A549 (cell line): Measurements from ENCODE around the gene LIMCH1. TPM values are rescaled to one million over a fixed set of nuclear protein-coding genes. Genes with fewer than 3 reads are reported as not detected.

Experiments used
- ATAC-seq, 2 experiments: fragments of 200-7000 bp in 1 of 2; fragments of >200 bp in 1 of 2; cut with Nextera tagmentation in 1 of 2; cut with Tn5 transposase in 1 of 2; 3 replicates each; pipeline versions ENCODE4 v1.8.0 to v1.9.1; 2018 to 2020; ENCODE audit warnings: mild to moderate bottlenecking in 1 of 2, moderate library complexity in 1 of 2
- CTCF ChIA-PET: fragments of 300-600 bp; sonication (Branson Sonifier 250); formaldehyde crosslinking; extraction: SDS; loops from one replicate; lab custom pipeline; 2021; ENCODE audit warnings: antibody characterized with exemption, inconsistent platforms; lab: Yijun Ruan, JAX
- POLR2A ChIA-PET: fragments of 350-600 bp; formaldehyde crosslinking; extraction: SDS; loops from one replicate; lab custom pipeline; 2021; ENCODE audit warnings: antibody characterized with exemption, inconsistent platforms; lab: Yijun Ruan, JAX
- DNase-seq, 2 experiments: peaks; one replicate each; pipeline versions ENCODE4 v3.0.0 to v3.0.0-alpha.2; 2011 to 2016; ENCODE audit warnings: low read depth in 1 of 2, low spot score in 1 of 2
- FAIRE-seq: peaks from 2 replicates; lab custom pipeline; 2011; peaks lifted over from hg19 to GRCh38; lab: Jason Lieb, UNC
- H3K27ac ChIP-seq, 2 experiments: fragments of >200 bp; sonication (Bioruptor Twin); formaldehyde crosslinking; 3 replicates each; pipeline ENCODE4 v1.5.1; 2016 to 2017
- H3K4me1 ChIP-seq: fragments of >200 bp; sonication (Bioruptor Twin); formaldehyde crosslinking; 3 replicates; pipeline ENCODE4 v1.6.1; 2016
- H3K4me2 ChIP-seq: fragments of >200 bp; sonication (Bioruptor Twin); formaldehyde crosslinking; 3 replicates; pipeline ENCODE4 v1.6.1; 2016
- H3K4me3 ChIP-seq: fragments of >200 bp; sonication (Bioruptor Twin); formaldehyde crosslinking; 3 replicates; pipeline ENCODE4 v1.5.1; 2016
- H3K9me3 ChIP-seq: fragments of >200 bp; sonication (Bioruptor Twin); formaldehyde crosslinking; 3 replicates; pipeline ENCODE4 v1.6.1; 2016
- BHLHE40 ChIP-seq: IDR thresholded peaks from 2 replicates; pipeline ENCODE4 v1.6.1; 2012; ENCODE audit warnings: low read depth, low read length, inconsistent platforms
- CBX2 ChIP-seq: fragments of 200-600 bp; sonication (generic); IDR thresholded peaks from 2 replicates; pipeline ENCODE4 v1.6.1; 2016; ENCODE audit warnings: low read depth, mild to moderate bottlenecking, borderline replicate concordance
- CHD2 ChIP-seq: fragments of 150-350 bp; IDR thresholded peaks from 2 replicates; pipeline ENCODE4 v1.6.1; 2014; ENCODE audit warnings: low read length; ENCODE audit not compliant: partially characterized antibody
- CHD4 ChIP-seq: fragments of 200-600 bp; sonication (generic); IDR thresholded peaks from 2 replicates; pipeline ENCODE4 v1.6.1; 2016; ENCODE audit warnings: antibody characterized with exemption, mild to moderate bottlenecking, borderline replicate concordance
- E2F6 ChIP-seq: IDR thresholded peaks from 2 replicates; pipeline ENCODE4 v1.6.1; 2012; ENCODE audit warnings: low read depth, borderline replicate concordance
- EHMT2 ChIP-seq: fragments of 200-600 bp; sonication (generic); IDR thresholded peaks from 2 replicates; pipeline ENCODE4 v1.6.1; 2016; ENCODE audit warnings: antibody characterized with exemption, low read depth, mild to moderate bottlenecking, moderate library complexity
- ESRRA ChIP-seq: fragments of 150-350 bp; IDR thresholded peaks from 2 replicates; pipeline ENCODE4 v1.6.1; 2014; ENCODE audit warnings: mild to moderate bottlenecking, low read length, borderline replicate concordance
- FOXS1 ChIP-seq: fragments of 250-450 bp; sonication (Bioruptor Pico); IDR thresholded peaks from 2 replicates; pipeline ENCODE4 v1.5.0; 2020; ENCODE audit warnings: mild to moderate bottlenecking, moderate library complexity
- GATA3 ChIP-seq: IDR thresholded peaks from 2 replicates; pipeline ENCODE4 v1.6.1; 2012; ENCODE audit warnings: borderline replicate concordance
- HDAC2 ChIP-seq: fragments of 200-600 bp; sonication (generic); IDR thresholded peaks from 2 replicates; pipeline ENCODE4 v1.6.1; 2016
- HOXA7 ChIP-seq: fragments of 250-450 bp; sonication (Bioruptor Pico); IDR thresholded peaks from 2 replicates; pipeline ENCODE4 v1.5.0; 2020; ENCODE audit warnings: mild to moderate bottlenecking, moderate library complexity
- HOXB13 ChIP-seq: fragments of 250-450 bp; sonication (Bioruptor Pico); IDR thresholded peaks from 2 replicates; pipeline ENCODE4 v1.5.0; 2020; ENCODE audit warnings: low read depth, mild to moderate bottlenecking, moderate library complexity
- HOXB5 ChIP-seq: fragments of 250-450 bp; sonication (Bioruptor Pico); IDR thresholded peaks from 2 replicates; pipeline ENCODE4 v1.5.0; 2020; ENCODE audit warnings: mild to moderate bottlenecking, moderate library complexity
- KDM1A ChIP-seq: fragments of 200-600 bp; sonication (generic); IDR thresholded peaks from 2 replicates; pipeline ENCODE4 v1.6.1; 2016; ENCODE audit warnings: low read depth, mild to moderate bottlenecking
- NFE2L2 ChIP-seq: fragments of 150-350 bp; conservative IDR thresholded peaks from 2 replicates; pipeline ENCODE4 v1.6.1; 2014; ENCODE audit warnings: low read length
- NR3C1 ChIP-seq: fragments of >200 bp; sonication (Bioruptor Twin); formaldehyde crosslinking; IDR thresholded peaks from 3 replicates; pipeline ENCODE4 v1.6.1; 2017
- POLR2A ChIP-seq: IDR thresholded peaks from 2 replicates; pipeline ENCODE4 v1.6.1; 2012; ENCODE audit warnings: mild to moderate bottlenecking, low read length
- RAD21 ChIP-seq, 2 experiments: fragments of >200 bp in 1 of 2; sonication (Bioruptor Twin) in 1 of 2; formaldehyde crosslinking in 1 of 2; IDR thresholded peaks in 1 of 2; conservative IDR thresholded peaks in 1 of 2; 2 replicates in 1 of 2; 3 replicates in 1 of 2; pipeline ENCODE4 v1.6.1; 2012 to 2018; ENCODE audit warnings: inconsistent platforms in 1 of 2
- RCOR1 ChIP-seq: fragments of 150-350 bp; IDR thresholded peaks from 2 replicates; pipeline ENCODE4 v1.6.1; 2014; ENCODE audit warnings: antibody characterized with exemption, low read length, low read depth
- RFX5 ChIP-seq: fragments of 450-650 bp; IDR thresholded peaks from 2 replicates; pipeline ENCODE4 v1.7.1; 2014; ENCODE audit warnings: antibody characterized with exemption, mild to moderate bottlenecking, moderate library complexity
- RNF2 ChIP-seq: fragments of 200-600 bp; sonication (generic); IDR thresholded peaks from 2 replicates; pipeline ENCODE4 v1.6.1; 2016; ENCODE audit warnings: low read depth, mild to moderate bottlenecking, antibody characterized with exemption, moderate library complexity, borderline replicate concordance
- SREBF2 ChIP-seq: fragments of 450-650 bp; IDR thresholded peaks from 2 replicates; pipeline ENCODE4 v1.6.1; 2014; ENCODE audit warnings: mild to moderate bottlenecking, moderate library complexity
- TP53 ChIP-seq: fragments of 250-450 bp; sonication (Bioruptor Pico); IDR thresholded peaks from 2 replicates; pipeline ENCODE4 v1.5.0; 2021; ENCODE audit warnings: mild to moderate bottlenecking, moderate library complexity
- USF2 ChIP-seq: fragments of 450-650 bp; IDR thresholded peaks from 2 replicates; pipeline ENCODE4 v1.6.1; 2014; ENCODE audit warnings: antibody characterized with exemption
- ZC3H11A ChIP-seq: fragments of 450-650 bp; IDR thresholded peaks from 2 replicates; pipeline ENCODE4 v1.6.1; 2014; ENCODE audit warnings: antibody characterized with exemption, mild to moderate bottlenecking
- ZFP36 ChIP-seq: fragments of 450-650 bp; IDR thresholded peaks from 2 replicates; pipeline ENCODE4 v1.6.1; 2014; ENCODE audit warnings: borderline replicate concordance; ENCODE audit not compliant: partially characterized antibody
- ZSCAN20 ChIP-seq: fragments of 250-450 bp; sonication (Bioruptor Pico); IDR thresholded peaks from 2 replicates; pipeline ENCODE4 v1.8.0; 2022; ENCODE audit warnings: mild to moderate bottlenecking, moderate library complexity
- WGBS: methylation state at CpG from one replicate; pipeline ENCODE4 v1.1.6; 2017; ENCODE audit errors: missing lambda C conversion rate; 5-methylcytosine and 5-hydroxymethylcytosine counted together
- polyA plus RNA-seq, 4 experiments: library from polyadenylated mRNA; depleted of rRNA in 3 of 4; stranded (reverse); fragments of >200 nt; fragmentation: RNase III in 1 of 4; extraction: RNeasy Plus Mini Kit Qiagen cat#74134 plus additional on column Dnase treatment in 1 of 4; gene quantifications; 2 replicates in 3 of 4; 3 replicates in 1 of 4; pipeline ENCODE4 v1.2.3, GENCODE V29; 2011 to 2017
- TF ChIP-seq, protein P1 (sequence below): fragments of 250-450 bp; sonication (Bioruptor Pico); IDR thresholded peaks from 2 replicates; pipeline ENCODE4 v1.5.0; 2020; ENCODE audit warnings: low read depth, mild to moderate bottlenecking, moderate library complexity

LIMCH1 gene
- polyA plus RNA-seq, 2 of the 4 experiments (the other 2 are of a cell fraction), result 52.9 to 88.9 TPM

DNA sequence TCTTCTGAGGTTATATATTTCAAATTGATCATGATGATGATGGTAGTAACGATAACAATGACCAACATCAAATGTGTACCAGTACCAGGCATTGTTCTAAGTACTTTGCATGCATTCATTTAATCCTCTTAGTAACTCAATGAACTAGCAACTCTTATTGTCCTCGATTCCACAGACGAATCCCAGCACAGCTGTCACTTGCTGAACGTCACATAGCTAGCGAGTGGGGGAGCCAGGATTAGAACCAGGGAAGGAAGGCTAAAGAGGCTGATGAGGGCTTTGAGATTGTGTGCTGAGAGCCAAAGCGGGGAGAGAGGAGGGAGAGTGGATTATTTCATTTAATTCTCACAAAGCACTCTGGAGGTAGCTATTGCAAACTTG, 106.9 kb downstream of the LIMCH1 start:
- DNase-seq (no peak), FAIRE-seq (no peak), ATAC-seq (no peak)
- ChIA-PET CTCF (interaction anchor here (0.6 to 2.7 kb wide), 5 partner anchors 10 to 365 kb away, joined by 3 to 12 read pairs (median 4); no protein-coding TSS in a partner anchor), POLR2A (no interaction called here)
- WGBS, result 88% methylated on average over 6 of the region's 6 CpGs
- Histone ChIP-seq H3K9me3 (no peaks in the 10 kb centered on the region), H3K27ac (no peak overlapping the region), H3K4me3 (no peak overlapping the region), H3K4me2 (no peak overlapping the region), H3K4me1 (peaks cover 12% of the 10 kb centered on the region)
- TF ChIP-seq CHD4 (no peak), POLR2A (no peak), HDAC2 (no peak), ZC3H11A (no peak), RAD21 (conservative IDR thresholded peaks at IDR 0.05 in 1 of 2, IDR thresholded peaks at IDR 0.05 in 1 of 2) (no peak), RNF2 (no peak), USF2 (no peak), E2F6 (no peak), HOXA7 (CRISPR knock-in tag) (no peak), NFE2L2 (no peak), HOXB5 (no peak), RCOR1 (no peak), KDM1A (no peak), EHMT2 (no peak), SREBF2 (no peak), BHLHE40 (no peak), ZFP36 (no peak), CBX2 (no peak), RFX5 (no peak), CHD2 (no peak)

GRCh38 chr4:41645728-41646390, 107.9 kb downstream of the LIMCH1 start:
- DNase-seq, result no peak
- no peak overlapping the region for H3K4me2 ChIP-seq
- TF ChIP-seq RFX5 (no peak), ESRRA (no peak)
- TF ChIP-seq, protein P1, sequence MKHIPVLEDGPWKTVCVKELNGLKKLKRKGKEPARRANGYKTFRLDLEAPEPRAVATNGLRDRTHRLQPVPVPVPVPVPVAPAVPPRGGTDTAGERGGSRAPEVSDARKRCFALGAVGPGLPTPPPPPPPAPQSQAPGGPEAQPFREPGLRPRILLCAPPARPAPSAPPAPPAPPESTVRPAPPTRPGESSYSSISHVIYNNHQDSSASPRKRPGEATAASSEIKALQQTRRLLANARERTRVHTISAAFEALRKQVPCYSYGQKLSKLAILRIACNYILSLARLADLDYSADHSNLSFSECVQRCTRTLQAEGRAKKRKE (CRISPR knock-in tag), result no peak
- WGBS, result 68% methylated on average over 5 of the region's 5 CpGs
- H3K9me3 ChIP-seq, result no peaks in the 10 kb centered on the region
- no peak for FAIRE-seq
- ATAC-seq, result no peak
- H3K4me1 ChIP-seq, result peaks cover 2% of the 10 kb centered on the region; the same call in 2 of the 3 replicates
- POLR2A ChIA-PET, result no interaction called here
- H3K27ac ChIP-seq, result no peak overlapping the region
- no peak overlapping the region for H3K4me3 ChIP-seq
- CTCF ChIA-PET, result interaction anchor here (0.9 to 2.7 kb wide), 2 partner anchors 13 to 16 kb away, joined by 4 to 12 read pairs; no protein-coding TSS in a partner anchor

DNA sequence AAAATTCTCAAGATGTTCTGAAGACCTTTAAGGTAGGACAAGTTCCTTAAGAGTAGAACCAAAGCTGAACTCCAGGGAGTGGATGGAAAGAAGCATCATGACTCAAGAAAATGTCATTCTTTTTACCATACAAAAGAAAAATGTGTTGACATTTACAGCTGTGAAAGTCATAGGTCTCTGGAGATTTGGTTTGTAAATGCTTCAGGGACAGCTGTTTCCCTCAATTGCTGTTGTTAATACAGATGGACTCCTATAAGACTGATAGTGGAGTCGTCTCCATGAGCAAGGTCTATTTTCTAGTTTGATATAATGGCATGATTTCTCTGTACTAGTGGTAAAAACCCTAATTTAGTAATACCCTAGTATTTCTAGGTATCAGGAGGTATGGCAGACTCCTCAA, 108.9 kb downstream of the LIMCH1 start:
- Histone ChIP-seq H3K4me2 (no peak overlapping the region), H3K4me1 (no peaks in the 10 kb centered on the region), H3K4me3 (no peak overlapping the region), H3K27ac (no peak overlapping the region), H3K9me3 (no peaks in the 10 kb centered on the region)
- ChIA-PET POLR2A (no interaction called here), CTCF (interaction anchor here (2.3 kb wide), 1 partner anchor 366 kb away, joined by 11 read pairs; no protein-coding TSS in a partner anchor)
- WGBS, result 61% methylated on average over 1 of the region's 1 CpG
- no peak for ATAC-seq
- no peak for DNase-seq
- no peak for FAIRE-seq
- TF ChIP-seq HOXB13 (CRISPR knock-in tag), result no peak
- TF ChIP-seq NR3C1, result no peak
- no peak for TF ChIP-seq CHD2
- no peak for TF ChIP-seq CBX2
- no peak for TF ChIP-seq GATA3
- no peak for TF ChIP-seq ZSCAN20 (CRISPR knock-in tag)
- no peak for TF ChIP-seq ZC3H11A
- no peak for TF ChIP-seq TP53 (CRISPR knock-in tag)
- no peak for TF ChIP-seq POLR2A
- no peak for TF ChIP-seq FOXS1 (CRISPR knock-in tag)
- TF ChIP-seq HDAC2, result no peak
